Measurements from ENCODE around the gene NAT8L.

- TF ChIP-seq ZNF274 (IDR thresholded peaks at IDR 0.05; ENCODE audit: low read depth, low read length) (no peak), YY1 (IDR thresholded peaks at IDR 0.05; ENCODE audit: insufficient read depth, insufficient read length) (no peak)
Measured at GRCh38 chr4:2103127-2103842, 44.2 kb downstream of the NAT8L start.

Data from NT2/D1 (cell line).